H7 (cell line): Measurements from ENCODE around the gene GSTM2. TPM values are rescaled to one million over a fixed set of nuclear protein-coding genes. Genes with fewer than 3 reads are reported as not detected.

Experiments
- DNase-seq: peaks from one replicate; pipeline ENCODE4 v3.0.0; 2012
- H3K27me3 ChIP-seq: 2 replicates; pipeline ENCODE4 v1.6.0; 2011; ENCODE audit warnings: mild to moderate bottlenecking, low read length; ENCODE audit not compliant: control insufficient read depth, insufficient read depth
- H3K36me3 ChIP-seq: replicated peaks from 2 replicates; pipeline ENCODE4 v1.5.1; 2011; ENCODE audit warnings: low read length; ENCODE audit not compliant: control insufficient read depth, insufficient read depth
- H3K4me3 ChIP-seq: 2 replicates; pipeline ENCODE4 v1.5.1; 2011; ENCODE audit warnings: low read depth, mild to moderate bottlenecking, control low read depth, low read length, moderate library complexity; ENCODE audit not compliant: insufficient read depth
- total RNA-seq: library from RNA; depleted of rRNA; stranded (reverse); fragments of >200 nt; shearing (Covaris generic); gene quantifications from 2 replicates; pipeline ENCODE4 v1.2.3, GENCODE V29; 2014

GSTM2 gene
- total RNA-seq, 1 experiment from 2014 or later, result 10.8 TPM

DNA sequence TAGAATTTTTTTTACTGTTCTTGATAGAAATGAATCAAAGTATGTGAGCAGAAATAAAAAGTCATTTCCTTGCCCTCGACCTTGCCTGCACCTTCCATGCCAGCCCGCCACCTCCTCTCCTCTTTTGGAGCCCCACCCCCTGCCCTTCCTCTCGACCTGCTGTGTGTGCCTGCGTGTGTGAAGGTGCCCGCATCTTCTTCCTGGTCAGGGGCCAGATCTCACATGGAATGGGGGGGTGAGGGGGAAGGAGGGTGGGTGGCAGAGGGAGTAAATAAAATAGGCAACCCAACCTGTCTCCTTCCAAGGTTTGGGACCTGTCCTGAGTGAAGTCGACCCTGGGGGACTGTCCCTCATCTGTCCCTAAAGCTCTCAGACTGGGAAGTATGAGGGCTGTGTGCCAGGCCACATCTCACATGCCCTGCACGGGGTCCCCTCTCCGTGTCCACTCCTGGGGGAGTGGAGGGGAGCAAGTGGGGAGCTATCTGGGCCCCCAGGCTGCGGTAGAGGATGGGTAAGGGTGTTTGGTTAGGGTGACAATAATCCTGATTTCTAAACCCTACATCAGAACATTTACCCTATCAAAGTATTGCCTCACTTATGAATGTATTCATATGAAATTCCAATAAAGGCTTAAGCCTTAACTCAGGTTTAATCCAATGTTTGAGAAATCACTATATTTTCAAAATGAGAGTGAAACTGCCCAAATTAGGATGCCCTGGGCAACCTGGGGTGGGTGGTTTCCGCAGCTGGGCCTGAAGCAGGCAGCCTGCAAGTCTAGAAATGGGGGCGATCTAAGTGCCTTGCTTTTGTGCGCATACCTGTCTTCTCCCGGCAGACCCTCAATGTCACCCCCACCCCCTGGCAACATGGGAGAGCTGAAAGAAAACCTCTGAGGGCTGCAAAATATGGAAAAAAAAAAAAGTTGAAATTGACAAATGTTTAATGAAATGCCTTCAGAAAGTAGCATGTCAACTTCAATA lies 32.8 kb upstream of the GSTM2 start:
- peaks cover 6% of the 10 kb centered on the region for H3K36me3 ChIP-seq
- DNase-seq, result peak; percentile 52
- H3K4me3 ChIP-seq, result no peak overlapping the region
- H3K27me3 ChIP-seq, result no peaks in the 10 kb centered on the region

GRCh38 chr1:109635862-109636200 lies 32.0 kb upstream of the GSTM2 start:
- DNase-seq, result no peak
- no peak overlapping the region for H3K4me3 ChIP-seq
- H3K36me3 ChIP-seq, result peaks cover 5% of the 10 kb centered on the region
- H3K27me3 ChIP-seq, result no peaks in the 10 kb centered on the region

DNA sequence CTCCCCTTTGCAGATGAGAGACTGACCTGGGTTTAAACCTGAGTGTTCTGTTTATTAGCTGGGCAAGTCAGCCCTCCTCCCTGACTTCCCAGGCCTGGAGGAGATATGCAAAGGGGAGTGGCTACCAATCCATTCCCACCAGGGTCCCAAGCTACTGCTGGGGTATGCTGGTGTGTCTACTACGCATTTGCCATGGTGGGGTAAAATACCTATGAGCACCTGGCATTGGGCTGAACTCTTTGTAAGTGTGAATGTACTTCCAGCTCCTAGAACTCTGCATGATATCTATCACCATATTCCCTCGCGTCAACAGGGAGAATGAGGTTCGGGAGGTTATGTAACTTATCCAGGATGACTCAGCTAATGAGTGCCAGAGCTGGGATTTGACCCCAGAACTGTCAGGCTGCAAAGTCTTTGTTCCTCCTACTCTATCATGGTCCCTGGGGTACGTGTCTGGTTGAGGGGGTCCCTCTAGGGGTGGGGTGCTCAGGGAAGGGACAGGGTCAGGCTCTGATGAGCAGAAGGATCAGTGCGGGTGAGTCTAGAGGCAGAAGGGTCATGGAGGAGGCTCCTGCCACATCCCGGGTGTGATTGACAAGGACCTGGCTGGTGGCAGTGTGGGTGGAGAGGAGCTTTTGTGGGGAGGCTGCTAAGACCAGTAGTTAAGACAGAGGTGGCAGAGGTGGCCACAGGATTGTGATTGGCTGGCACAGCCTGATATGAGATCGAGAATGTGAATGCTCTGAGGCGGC lies 31.5 kb upstream of the GSTM2 start:
- Histone ChIP-seq H3K36me3 (no peaks in the 10 kb centered on the region), H3K27me3 (peaks cover 3% of the 10 kb centered on the region), H3K4me3 (no peak overlapping the region)
- DNase-seq, result peak; percentile 80

GRCh38 chr1:109637446-109637845 lies 30.4 kb upstream of the GSTM2 start:
- Histone ChIP-seq H3K27me3 (peaks cover 3% of the 10 kb centered on the region), H3K4me3 (no peak overlapping the region), H3K36me3 (no peaks in the 10 kb centered on the region)
- DNase-seq, result peak; percentile 2

GRCh38 chr1:109639063-109639840 lies 28.6 kb upstream of the GSTM2 start:
- no peak overlapping the region for H3K4me3 ChIP-seq
- peaks cover 3% of the 10 kb centered on the region for H3K27me3 ChIP-seq
- peak; percentile 8 for DNase-seq

DNA sequence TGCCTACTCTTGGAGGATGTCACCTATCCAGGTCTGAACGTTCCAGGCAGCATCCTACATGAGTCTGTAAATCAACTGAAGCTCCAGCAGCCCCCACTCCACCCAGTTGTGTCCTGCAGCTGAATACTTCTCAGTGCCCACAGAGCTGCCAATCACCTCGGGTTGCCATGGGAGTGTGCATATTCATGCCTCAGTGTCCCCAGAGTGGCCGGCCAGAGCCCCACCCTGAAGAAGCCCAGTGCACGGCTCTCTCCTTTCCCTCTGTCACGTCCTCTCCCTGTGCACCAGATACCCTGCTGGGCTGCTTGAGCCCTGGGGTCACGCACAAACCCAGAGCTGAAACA lies 28.0 kb upstream of the GSTM2 start:
- Histone ChIP-seq H3K36me3 (no peaks in the 10 kb centered on the region), H3K4me3 (no peak overlapping the region), H3K27me3 (peaks cover 3% of the 10 kb centered on the region)
- DNase-seq, result no peak

More at GRCh38 chr1:109639063-109639840, 28.6 kb upstream of the GSTM2 start:
- no peaks in the 10 kb centered on the region for H3K36me3 ChIP-seq

DNA sequence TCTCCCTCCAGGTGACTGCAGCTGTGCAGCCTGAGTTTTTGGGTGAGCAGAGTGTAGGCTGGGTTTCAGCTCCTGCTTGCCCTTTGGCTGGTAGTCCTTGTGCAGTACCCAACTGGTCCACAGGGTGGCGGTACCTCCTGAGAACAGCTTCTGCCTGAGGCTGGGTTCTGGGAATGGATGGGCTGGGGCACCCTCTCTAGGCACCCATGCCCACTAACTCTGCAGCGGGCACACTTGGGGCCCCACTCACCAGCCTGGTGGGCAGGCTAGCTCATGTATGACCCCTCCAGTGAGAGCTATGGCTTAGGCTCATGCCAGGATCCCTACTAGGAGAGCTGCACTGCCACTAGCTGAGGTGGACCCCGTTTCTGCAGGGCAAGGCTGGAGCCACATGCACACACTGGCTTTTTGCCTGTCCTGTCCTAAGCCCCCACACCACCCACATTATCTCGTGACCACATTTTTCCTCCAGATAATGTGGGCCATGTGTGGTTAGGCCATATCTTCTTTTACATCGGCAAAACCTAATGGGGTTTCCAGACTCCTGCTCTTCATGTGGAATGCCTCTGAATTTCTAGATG lies 27.5 kb upstream of the GSTM2 start:
- Histone ChIP-seq H3K27me3 (peaks cover 3% of the 10 kb centered on the region), H3K4me3 (no peak overlapping the region), H3K36me3 (no peaks in the 10 kb centered on the region)
- DNase-seq, result peak; percentile 86

DNA sequence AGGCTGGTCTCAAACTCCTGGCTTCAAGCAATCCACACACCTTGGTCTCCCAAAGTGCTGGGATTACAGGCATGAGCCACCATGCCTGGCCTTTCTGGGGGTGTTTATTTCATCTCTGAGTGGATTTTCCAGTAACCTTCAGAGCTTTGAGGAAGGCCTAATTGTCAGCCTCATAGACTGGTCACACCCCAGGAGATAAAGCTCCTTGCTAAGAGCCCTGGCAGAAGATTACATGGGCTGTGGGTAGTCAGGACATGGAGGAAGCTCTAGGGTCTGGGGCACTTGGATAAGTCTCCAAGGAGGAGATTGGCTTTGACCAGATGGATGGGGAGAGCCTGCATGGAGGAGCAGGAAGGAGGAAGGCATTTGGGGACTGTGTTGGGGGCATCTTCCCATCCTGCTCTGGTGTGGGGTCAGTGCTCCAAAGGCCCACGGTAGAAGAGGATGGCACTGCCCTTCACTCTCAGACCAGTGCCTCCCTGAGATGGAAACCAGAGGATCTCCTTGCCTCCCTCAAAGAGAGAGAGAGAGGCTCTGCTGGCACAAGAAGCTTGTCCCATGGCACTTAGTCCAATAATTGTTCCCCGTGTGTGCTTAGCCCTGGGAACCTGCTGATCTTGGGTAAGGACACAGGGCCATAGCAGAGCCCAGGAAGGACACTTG lies 26.6 kb upstream of the GSTM2 start:
- peaks cover 3% of the 10 kb centered on the region for H3K27me3 ChIP-seq
- peak; percentile 2 for DNase-seq
- H3K36me3 ChIP-seq, result no peaks in the 10 kb centered on the region
- H3K4me3 ChIP-seq, result no peak overlapping the region

GRCh38 chr1:109641861-109642260 lies 26.0 kb upstream of the GSTM2 start:
- Histone ChIP-seq H3K36me3 (no peaks in the 10 kb centered on the region), H3K4me3 (no peak overlapping the region), H3K27me3 (peaks cover 3% of the 10 kb centered on the region)
- DNase-seq, result peak; percentile 1

GRCh38 chr1:109642626-109643025 lies 25.2 kb upstream of the GSTM2 start:
- H3K4me3 ChIP-seq, result no peak overlapping the region
- H3K27me3 ChIP-seq, result peaks cover 3% of the 10 kb centered on the region
- DNase-seq, result no peak
- H3K36me3 ChIP-seq, result no peaks in the 10 kb centered on the region

DNA sequence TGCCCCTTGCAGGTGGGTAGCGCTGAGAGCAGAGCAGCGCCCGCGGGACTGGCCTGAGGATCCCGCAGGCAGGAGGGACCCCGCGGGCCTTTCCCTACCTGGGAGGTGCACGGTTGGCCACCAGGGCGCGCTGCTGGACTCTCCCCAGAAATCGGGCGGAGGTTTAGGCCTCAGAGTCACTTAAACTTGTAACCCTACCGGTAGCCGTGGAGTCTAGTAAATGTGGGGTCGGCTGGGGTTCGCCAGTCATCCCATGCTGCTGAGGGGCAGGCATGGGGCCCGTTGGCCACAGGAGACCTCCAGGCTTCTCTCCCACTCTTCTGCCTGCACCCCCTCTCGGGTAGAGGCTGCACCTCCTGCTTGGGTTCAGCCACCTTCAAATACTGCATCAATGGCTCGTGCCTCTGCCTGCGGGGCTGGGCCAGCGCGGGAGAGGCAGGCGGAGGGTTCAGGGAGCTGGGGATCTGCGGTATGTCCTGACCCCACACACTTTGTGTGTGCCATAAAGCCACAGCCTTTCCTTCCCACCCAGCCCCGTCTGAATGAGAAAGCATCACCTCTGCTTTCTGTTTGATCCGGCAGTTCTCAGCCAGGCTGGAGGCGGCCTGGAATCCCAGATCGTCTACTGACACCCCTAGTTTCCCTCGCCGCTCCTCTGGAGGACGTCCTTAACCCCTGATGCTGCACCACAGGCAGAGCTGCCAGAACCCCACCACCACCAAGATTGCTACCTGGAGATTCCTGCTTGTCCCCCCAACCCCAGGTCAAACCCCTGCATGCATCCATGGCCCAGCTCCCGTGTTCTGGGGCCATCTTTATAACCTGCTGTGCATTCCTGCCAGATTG lies 24.2 kb upstream of the GSTM2 start:
- peaks cover 3% of the 10 kb centered on the region for H3K27me3 ChIP-seq
- DNase-seq, result peak; percentile 95
- no peaks in the 10 kb centered on the region for H3K36me3 ChIP-seq
- H3K4me3 ChIP-seq, result no peak overlapping the region

- H3K4me3 ChIP-seq, result no peak overlapping the region
- peaks cover 3% of the 10 kb centered on the region for H3K27me3 ChIP-seq
- H3K36me3 ChIP-seq, result no peaks in the 10 kb centered on the region
- no peak for DNase-seq
Measured at GRCh38 chr1:109644670-109645069, 23.2 kb upstream of the GSTM2 start.

DNA sequence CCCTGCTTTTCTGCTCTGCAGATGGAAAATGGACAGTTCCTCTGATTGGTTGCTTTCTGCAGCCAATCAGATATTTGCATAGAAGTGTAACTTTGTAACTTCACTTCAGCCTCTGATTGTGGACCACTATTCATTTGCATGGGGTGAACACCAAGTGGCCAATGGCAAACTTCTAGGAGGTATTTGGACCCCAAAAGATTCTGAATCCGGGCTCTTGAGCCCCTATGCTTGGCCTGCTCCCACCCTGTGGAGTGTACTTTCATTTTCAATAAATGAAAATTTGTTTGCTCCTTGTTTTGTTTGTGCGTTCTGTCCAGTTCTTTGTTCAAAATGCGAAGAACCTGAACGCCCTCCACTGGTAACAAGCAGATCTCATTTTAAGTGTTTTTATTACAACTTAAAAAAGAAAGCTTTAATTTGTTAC lies 18.4 kb upstream of the GSTM2 start:
- no peak overlapping the region for H3K4me3 ChIP-seq

More for the DNA sequence above, 18.4 kb upstream of the GSTM2 start:
- Histone ChIP-seq H3K36me3 (no peaks in the 10 kb centered on the region), H3K27me3 (peaks cover 7% of the 10 kb centered on the region)
- DNase-seq, result peak; percentile 3
